Fibroblast of upper back skin (primary cell): ENCODE results near the gene CFAP43.
"Not testable (repeated sequence)": the region's sequence is repeated elsewhere in the genome, so short reads cannot be mapped to it uniquely, and the experiment has no call there.

Experiments
- DNase-seq: peaks from one replicate; pipeline ENCODE4 v3.0.0-alpha.2; 2013

CFAP43 gene

DNA sequence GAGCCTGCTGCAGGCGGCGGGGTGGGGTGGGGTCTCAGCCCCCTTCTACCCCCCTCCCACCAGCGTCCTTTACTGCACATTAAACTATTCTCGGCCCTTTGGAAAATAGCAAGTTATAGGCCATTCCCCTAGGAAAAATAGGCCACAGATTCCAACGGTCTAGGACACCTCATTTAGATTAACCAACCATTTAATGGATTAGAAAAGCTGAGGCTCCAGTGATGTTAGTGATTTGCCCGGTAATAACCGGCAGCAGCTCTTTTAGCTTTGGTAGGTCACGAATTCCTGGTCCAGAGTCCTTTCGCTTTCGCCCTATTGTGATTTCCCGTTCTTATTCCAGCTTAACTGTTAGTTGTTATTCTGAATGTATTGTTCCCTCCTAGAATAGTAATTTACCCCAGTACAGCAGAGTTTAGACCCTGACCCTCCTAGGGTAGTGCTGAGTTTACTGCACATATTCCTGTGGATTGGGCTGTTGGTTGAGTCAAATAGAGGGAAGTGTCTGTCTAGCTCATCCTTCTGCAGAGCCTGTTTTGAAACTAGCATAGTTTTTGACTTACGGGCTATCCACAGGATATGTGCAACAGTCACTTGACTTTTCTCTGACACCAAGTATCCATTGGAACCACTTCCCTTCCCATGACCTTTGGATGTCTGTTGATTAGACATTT is 23.3 kb upstream of the CFAP43 start:
- DNase-seq, result peak; percentile 50

DNA sequence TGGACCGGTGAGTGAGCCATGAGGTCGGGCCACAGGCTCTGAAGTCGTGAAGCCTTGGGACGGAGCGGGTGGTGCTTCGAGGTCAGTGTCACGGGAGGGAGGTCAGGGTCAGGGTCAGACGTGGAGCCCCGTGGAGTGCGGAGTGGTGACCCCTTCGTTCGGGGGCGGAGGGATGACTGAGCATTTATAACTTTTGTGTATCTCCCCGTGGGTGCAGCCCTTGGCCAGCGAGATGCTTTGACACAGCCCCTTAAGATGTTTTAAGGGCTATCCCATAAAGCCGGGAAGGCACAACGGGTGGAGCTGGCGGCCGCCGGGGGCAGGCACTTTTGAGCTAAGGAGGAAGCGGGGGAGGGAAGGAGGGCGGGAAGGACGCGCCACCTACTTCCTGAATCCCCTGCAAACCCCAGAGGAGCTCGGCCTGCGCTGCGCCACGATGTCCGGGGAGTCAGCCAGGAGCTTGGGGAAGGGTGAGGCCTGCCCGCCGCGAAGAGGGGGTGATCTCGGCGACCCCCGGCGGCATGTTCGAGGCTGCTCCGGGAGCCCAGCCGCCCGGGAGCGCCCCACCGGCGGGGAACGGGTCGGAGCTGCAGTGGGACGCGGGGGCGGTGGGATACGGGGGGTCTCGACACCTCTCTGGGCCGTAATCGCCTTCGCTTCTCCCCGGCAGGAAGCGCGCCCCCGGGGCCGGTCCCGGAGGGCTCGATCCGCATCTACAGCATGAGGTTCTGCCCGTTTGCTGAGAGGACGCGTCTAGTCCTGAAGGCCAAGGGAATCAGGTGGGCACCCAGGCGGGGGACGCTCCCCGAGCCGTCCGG is 22.5 kb upstream of the CFAP43 start, which contains the start of gene GSTO1:
Gene GSTO1 (plus strand): TSS at position 400 of the 818 bp plus-strand sequence. CDS start 37 bp downstream, at position 437.
- DNase-seq, result peak; percentile 67

DNA sequence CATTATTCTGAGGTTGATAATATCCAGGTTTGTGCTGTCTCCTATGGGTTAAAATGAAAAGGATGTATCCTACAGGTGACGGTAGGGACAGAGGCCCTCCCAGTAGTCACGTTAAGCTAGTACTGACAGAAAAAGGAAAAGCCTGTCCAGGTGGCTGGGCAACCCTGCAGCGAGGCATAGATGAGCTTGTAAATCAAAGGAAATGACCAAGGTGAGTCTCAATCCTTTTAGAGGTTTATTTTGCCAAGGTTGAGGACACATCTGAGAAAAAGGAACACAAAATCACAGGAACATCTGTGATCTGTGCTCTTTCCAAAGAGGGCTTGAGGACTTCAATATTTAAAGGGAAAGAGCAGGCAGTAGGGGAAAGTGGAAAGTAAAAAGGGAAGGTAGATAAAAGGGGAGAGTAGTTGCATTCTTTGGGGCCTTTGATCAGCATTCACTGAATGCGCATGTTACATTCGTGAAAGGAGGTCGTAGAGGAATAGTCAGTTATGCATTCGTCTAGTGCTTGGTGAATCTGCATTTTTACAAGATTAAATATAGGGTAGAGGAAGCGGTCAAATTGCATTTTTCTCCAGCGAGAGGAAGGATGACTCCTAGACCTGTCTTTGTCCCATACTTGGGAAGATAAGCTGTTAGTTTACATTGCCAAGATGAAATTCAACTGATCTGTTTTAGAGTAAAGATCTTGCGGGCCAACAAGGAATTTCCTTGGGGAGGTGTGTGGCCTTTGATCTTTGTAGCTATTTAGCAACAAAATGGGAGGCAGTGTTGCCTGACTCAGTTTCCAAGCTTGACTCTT is 21.6 kb upstream of the CFAP43 start:
- no peak for DNase-seq

DNA sequence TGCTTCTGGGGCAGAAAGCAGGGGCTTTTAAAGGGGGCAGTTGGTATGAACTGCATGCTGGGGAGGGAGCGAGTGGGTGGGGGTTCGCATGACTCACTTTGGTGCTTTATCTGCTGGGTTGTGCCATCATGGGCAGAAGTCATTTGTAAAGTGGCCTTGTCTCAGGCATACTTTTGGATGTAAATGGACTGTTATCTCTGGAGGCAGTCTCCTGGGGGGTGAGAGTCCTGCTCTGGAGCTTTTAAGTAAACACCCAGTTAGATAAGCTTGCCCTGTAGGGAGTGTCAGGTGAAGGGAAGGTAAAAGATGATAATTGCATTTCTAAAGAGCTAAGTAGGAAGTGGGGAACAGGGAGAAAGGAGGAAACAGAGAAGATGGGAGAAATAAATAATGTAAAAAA is 20.9 kb upstream of the CFAP43 start:
- DNase-seq, result no peak

DNA sequence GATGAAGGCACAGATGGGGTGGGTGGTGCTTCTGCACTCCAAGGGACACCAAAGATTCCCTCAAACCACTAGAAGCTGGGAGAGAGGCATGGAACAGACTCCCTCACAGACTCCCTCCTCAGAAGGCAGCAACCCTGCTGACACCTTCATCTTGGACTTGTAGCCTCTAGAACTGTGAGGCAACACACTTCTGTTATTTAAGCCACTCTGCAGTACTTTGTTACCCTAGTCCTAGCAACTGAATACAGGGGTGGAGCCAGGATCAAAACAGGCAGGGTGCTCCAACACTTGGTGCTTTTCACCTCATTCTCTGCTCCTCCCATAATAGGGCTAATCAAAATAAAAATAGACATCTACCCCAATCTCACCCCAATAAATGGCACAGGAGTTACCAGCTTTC is 20.2 kb upstream of the CFAP43 start:
- DNase-seq, result no peak

DNA sequence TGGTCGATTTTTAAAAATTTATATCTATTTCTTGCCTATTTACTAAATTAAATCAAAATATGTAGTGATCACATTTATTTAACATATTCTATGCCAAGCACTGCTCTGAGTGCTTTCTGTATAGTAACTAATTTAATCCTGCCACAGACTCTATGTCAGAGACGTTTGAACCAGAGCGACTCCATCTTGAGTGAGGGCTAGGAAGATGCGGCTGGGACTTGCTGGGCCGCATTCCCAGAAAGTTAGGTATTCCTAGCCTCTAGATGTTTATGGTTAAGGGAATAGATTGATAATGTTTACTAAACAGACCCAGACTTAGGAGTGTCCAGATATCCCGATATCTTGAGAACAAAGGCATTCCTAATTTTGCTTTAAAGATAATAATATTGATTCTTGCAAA is 19.3 kb upstream of the CFAP43 start:
- DNase-seq, result no peak

DNA sequence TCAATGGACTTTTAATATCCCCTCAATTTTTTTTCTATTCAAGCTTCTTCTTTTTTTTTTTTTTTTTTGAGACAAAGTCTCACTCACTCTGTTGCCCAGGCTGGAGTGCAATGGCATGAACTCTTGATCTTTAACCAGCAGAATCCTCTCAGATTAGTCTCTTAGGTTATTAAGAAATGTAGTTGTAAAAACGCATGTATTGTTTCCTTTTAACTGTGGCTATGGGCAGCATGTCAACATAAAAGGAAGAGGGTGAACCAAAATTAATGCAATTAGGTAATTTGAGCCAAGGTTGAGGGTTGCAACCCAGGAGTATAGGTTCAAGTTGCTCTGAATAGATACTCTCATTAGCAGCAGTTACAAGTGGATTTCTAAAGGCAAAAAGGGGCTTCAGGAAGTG is 18.2 kb upstream of the CFAP43 start:
- DNase-seq, result no peak

DNA sequence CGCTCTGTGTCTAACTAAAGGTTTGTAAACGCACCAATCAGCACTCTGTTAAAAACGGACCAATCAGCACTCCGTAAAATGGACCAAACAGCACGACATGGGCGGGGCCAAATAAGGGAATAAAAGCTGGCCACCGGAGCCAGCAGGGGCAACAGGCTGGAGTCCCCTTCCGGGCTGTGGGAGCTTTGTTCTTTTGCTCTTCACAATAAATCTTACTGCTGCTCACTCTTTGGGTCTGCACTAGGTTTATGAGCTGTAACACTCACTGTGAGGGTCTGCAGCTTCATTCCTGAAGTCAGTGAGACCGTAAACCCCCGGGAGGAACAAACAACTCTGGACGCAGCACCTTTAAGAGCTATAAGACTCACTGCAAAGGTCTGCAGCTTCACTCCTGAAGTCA is 16.8 kb upstream of the CFAP43 start:
- not testable (repeated sequence) for DNase-seq

DNA sequence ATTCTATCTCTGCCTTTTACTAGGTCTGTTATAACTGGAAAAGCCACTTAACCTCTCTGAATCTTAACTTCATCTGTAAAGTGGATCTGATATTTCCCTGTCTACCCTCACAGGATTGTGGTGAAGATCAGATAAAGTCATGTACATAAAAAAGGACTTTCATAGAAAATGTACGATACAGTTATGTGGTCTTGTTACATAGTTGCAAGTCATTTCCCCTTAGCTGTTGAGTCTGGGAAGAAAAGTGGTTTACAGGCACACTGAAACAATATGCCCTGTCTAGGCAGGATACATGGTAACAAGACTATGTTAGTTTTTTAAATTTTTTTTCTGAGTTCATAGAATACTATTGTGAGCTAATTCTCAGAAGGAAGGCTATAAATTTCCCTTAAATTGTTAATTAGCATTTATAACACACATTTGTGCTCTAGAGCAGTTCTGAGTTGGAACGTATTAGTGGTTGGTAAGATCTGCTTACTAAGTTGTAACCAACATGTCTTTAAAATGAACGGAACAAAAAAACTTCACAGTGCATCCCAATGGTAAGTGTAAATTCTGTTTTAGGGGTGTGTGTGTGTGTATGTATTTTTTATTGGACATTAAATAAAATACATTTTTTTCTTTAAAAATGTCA is 15.5 kb upstream of the CFAP43 start:
- no peak for DNase-seq

DNA sequence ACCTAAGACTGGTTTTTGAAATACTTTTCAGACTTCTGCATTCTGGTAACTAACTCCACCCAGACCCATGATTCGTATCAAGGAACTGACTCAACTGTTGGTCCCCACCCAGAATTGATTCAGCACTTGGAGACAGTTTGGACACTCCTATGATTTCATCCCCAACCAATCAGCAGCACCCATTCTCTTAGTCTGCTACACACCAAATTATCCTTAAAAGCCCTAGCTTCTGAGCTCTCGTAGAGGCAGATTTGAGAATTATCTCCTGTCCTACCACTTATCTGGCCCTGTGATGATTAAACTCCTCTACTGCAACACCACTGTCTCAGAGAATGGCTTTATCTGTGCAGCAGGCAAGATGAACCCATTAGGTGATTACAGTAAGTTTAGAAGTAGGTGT is 14.8 kb upstream of the CFAP43 start:
- DNase-seq, result peak; percentile 20

DNA sequence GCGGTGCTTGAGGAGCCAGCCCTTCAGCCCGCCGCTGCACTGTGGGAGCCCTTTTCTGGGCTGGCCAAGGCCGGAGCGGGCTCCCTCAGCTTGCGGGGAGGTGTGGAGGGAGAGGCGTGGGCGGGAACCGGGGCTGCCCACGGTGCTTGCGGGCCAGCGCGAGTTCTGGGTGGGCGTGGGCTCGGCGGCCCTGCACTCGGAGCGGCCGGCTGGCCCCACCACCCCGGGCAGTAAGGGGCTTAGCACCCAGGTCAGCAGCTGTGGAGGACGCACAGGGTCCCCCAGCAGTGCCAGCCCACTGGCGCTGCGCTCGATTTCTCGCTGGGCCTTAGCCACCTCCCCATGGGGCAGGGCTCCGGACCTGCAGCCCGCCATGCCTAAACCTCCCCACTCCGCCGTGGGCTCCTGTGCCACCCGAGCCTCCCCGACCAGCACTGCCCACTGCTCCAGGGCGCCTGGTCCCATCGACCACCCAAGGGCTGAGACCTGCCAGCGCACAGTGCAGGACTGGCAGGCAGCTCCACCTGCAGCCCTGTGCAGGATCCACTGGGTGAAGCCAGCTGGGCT is 13.0 kb upstream of the CFAP43 start:
- DNase-seq, result no peak

DNA sequence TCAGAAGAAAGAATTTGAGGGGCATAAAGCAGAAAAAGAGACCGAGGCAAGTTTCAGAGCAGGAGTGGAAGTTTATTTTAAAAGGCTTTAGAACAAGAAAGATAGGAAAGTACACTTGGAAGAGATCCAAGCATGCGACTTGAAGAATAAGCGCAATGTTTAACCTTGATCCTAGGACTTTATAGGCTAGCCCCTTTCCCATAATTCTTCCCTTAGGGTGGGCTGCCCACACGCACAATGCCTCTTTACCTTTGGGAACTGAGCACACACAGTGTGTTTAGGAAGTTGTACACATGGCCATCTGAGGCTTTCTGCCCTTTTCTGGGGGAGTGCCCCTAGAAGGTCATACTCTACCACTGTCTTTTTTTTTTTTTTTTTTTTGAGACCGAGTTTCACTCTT is 11.3 kb upstream of the CFAP43 start:
- no peak for DNase-seq

DNA sequence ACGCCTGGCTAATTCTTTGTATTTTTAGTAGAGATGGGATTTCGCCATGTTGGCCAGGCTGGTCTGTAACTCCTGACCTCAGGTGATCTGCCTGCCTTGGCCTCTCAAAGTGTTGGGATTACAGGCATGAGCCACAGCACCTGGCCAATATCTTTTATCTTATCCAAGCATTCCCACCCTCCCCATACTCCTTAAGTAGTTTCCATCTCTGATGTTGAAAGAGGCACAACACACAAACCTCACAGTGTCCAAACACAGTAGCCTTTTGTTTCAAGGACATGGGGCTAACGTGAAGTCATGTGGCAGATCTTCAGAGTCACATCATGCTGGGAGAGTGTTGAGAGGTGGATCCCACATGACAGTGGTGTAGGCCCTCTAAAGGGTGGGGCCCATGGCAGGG is 10.8 kb upstream of the CFAP43 start:
- not testable (repeated sequence) for DNase-seq

DNA sequence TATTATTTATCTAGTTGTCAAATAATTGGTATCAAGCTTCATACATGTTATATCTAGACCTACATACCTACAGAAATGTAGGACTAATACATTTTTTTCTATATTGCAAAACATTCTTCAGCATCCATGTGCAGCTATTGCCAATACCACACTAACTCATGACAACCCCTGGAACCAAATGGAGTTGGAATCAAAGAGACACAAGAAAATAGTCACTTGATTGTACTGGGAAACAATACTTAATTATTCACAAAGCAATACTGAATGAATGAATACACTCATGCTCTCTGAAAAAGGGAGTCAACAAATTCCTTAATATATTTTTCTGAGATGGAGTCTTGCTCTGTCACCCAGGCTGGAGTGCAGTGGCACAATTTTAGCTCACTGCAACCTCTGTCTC is 10.4 kb upstream of the CFAP43 start:
- no peak for DNase-seq

DNA sequence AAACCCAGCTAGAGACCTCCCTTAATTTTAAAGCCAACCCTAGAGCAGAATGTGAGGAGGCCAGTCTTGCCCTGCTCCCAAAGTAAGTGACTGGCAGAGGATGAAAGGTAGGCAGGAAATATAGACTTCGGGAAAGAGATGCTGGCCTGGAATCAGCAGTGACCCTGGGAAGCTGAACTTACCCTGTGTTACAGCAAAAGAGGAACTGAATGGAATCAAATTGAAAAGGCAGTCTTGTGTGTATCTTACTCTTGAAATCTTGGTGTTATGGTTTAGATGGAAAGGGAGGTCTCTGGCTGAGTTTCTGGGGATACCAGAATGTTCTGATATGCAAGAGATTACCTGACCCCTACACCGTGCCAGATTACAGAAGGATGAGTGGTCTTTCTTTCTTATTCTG is 7.9 kb upstream of the CFAP43 start:
- DNase-seq, result no peak

DNA sequence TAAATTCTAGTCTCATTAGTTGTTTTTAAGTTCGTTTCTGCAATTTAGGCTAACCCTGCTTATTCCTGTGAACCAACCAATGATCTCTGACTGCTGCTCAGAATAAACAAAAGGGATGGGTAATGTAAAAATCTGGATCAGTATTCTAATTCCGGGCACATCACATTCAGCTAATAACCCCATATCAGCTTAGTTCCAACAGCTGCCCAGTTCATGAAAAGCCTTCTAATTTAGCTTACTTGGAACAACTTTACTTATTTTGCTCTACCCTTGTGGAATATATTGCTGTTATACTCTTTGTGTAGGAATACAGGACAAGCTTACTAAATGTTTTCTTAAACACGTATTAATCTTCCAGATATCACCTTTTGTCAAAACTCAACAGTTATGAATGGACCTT is 3.6 kb upstream of the CFAP43 start:
- DNase-seq, result no peak

DNA sequence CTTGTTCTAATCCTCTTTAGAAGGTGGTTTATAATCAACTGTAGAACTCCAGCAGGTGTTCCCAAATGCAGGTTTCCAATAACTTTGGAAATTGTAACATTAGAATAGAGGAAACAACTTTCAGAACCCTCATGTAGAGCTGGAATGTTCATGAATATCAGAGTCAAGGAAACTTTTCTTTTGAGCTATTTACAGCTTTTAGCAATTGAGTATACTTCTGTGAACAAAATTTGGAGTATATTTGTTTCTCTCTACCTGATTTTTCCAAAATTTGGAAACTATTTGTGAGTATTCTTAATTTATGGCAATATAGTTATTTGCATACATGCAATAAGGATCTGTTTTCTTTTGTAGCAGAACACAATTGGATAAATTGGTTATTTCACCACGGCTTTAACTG is 2.8 kb upstream of the CFAP43 start:
- no peak for DNase-seq

DNA sequence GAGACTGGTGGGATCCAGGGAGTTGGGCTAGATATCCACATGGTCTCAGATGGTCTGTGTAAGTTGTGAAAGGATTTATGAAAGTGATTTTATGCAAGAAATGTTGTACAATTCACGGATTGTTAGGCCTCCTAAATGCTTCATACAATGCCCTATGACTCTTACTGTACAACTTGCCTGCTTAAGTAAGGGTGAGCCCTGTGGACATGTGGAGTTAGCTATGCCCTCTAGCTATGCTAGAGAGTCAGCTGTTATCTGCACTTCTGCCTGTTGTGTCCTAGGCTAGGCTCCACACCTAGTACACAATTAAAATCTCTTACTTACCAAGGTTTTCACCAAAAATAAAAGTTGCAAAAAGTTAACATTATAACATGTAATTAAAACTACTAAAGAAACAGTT is 1.7 kb upstream of the CFAP43 start:
- DNase-seq, result no peak

DNA sequence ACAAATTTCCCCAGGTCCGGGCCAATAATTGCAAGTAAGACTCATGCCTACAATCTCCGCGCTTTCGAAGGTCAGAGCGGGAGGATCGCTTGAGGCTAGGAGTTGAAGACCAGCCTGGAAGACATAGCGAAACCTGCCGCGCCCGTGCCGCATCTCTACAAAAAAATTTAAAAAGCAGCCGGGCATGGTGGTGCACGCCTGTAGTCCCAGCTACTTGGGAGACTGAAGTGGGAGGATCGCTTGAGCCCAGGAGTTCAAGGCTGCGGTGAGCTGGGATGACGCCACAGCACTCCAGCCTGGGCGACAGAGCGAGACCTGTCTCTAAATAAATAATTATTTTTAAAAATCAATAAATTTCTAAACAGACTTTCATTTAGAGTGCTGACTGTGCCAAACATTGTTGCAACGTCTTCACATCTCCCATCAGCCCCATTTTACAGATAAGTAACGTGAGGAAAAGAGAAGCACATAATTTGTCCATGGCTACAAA is 494 bp upstream of the CFAP43 start:
- no peak for DNase-seq

DNA sequence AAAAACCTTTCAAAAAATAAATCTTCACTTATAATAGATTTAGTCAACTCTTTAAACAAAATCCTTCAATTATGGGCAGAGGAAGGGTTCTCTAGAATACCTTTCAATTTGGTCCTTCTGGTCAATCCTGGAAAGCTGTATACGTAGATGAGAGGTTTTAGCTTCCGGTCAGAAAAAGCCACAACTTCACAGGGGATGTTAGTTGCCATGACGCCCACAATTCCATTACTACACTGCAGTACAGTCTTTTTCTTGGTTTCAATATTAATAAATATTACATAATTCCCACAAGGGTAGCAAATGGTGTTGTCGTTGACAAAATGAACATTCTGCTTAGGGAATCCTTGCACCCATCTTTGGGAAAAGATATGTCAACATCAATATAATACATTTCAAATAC is 1.7 kb downstream of the CFAP43 start:
- no peak for DNase-seq

DNA sequence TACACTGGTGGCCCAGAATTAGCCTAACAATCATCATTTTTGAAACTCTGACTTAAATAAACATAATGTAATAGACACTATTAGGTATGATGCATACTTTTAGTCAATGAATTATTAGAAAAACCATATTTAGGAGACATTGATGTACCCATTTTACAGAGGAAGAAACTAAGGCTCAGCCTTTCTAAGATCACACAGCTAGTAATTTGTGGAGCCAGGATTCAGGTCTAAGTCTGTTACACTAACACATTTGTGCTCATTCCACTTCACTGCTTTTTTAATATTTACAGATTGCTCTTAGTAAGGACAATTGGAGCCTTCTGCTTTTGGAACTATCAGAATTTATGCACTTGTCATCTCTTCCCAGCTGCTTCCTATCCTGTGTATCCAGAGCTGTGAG is 8.9 kb downstream of the CFAP43 start:
- DNase-seq, result no peak

DNA sequence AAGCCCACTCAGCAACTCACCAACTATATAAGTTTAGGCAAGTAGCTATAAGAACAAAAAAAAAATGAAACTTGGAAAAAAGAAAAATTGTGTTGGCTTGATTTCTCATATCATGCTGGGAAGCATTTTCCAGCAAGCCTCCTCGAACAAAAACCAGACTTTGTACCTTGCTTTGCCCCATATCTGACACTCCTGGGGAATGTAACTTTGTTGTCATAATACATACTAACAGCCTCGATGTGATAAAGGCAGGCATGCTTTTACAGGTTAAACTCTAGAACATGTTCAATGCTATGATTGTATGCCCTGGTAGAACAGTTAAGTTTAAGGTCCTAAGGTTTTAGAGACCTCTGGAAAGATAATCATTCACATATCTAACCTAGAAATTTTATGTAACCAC is 11.6 kb downstream of the CFAP43 start:
- DNase-seq, result no peak

DNA sequence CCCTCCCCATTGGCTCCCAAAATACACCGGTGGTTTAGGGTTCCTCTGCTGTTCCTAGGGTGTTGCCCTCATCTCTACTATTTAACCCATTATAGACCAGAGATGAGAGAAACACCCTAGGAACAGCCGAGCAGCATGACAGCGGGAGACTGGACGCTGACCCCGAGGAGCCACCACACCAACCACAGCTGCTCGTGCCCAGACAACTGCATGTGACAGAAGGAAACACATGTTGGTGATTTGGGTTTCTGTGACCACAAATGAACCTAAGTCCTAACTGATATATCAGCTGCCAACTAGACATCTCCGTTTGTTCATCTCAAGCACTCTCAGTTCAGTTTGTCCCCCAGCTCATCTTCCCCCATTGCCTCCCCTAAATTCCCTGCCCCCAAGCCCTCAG is 13.4 kb downstream of the CFAP43 start:
- no peak for DNase-seq
